ENCODE data around the gene KIF6.

GRCh38 chr6:39496915-39497314 is 228.3 kb downstream of the KIF6 start:
- TF ChIP-seq CTCF (IDR thresholded peaks at IDR 0.05): no peak
- TF ChIP-seq EZH2 (IDR thresholded peaks at IDR 0.05; ENCODE audit: borderline replicate concordance, insufficient read depth, low read depth, low read length, poor library complexity, severe bottlenecking): no peak

All from B cell (primary cell).